ENCODE data around the gene RTL10.

Gene RTL10

DNA sequence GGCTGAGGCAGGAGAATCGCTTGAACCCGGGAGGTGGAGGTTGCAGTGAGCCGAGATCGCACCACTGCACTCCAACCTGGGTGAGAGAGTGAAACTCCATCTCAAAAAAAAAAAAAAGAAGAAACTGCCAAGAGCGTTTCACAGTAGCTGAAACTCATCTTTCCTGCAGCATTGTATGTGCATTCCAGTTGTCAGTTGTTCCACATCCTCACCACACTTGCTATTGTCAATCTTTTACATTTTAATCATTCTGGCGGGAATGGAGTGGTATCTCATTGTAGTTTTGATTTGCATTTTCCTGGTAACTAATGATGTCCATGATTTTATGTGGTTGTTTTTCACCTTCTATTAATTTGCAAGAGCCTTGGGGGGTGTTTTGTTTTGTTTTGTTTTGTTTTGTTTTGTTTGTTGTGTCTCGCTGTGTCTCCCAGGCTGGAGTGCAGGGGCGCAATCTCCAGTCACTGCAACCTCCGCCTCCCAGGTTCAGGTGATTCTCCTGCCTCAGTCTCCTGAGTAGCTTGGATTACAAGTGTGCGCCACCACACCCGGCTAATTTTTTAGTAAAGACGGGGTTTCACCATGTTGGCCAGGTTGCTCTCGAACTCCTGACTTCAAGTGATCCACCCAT, 8.1 kb upstream of the RTL10 start:
- DNase-seq (ENCODE audit: low spot score): no peak

DNA sequence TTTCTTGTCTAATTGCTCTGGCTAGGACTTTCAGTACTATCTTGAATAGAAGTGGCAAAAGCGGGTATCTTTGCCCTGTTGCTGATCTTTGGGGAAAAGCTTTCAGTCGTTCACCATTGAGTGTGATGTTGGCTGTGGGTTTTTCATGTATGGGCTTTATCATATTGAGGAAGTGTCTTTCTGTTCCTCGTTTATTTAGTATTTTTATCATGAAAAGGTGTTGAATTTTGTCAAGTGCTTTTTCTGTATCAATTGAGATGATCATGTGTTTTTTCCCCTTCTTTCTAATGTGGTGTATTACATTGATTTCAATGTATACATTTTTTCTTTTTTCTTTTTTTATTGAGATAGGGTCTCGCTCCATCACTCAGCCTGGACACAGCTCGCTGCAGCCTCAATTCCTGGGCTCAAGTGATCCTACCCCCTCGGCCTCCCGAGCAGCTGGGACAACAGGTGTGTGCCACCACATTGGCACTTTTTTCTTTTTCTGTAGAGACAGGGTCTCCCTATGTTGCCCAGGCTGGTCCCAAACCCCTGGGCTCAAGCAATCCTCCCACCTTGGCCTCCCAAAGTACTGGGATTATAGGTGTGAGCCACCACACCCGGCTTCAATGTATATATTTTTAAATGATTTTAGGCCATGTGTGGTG, 5.3 kb upstream of the RTL10 start:
- no peak for DNase-seq (ENCODE audit: low spot score)

DNA sequence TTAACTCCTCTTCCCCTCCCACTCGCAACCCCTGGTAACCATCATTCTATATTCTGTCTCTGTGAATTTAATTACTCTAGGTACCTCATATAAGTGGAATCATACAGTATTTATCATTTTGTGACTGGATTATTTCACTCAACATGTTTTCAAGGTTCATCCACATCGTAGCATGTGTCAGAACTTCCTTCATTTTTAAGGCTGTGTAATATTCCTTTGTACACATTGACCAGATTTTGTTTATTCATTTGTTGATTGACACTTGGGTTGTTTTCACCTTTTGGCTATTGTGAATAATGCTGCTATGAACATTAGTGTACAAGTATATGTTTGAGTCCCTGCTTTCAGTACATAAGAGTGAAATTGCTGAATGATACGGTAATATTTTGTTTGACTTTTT, 2.7 kb upstream of the RTL10 start:
- DNase-seq (ENCODE audit: low spot score): no peak

DNA sequence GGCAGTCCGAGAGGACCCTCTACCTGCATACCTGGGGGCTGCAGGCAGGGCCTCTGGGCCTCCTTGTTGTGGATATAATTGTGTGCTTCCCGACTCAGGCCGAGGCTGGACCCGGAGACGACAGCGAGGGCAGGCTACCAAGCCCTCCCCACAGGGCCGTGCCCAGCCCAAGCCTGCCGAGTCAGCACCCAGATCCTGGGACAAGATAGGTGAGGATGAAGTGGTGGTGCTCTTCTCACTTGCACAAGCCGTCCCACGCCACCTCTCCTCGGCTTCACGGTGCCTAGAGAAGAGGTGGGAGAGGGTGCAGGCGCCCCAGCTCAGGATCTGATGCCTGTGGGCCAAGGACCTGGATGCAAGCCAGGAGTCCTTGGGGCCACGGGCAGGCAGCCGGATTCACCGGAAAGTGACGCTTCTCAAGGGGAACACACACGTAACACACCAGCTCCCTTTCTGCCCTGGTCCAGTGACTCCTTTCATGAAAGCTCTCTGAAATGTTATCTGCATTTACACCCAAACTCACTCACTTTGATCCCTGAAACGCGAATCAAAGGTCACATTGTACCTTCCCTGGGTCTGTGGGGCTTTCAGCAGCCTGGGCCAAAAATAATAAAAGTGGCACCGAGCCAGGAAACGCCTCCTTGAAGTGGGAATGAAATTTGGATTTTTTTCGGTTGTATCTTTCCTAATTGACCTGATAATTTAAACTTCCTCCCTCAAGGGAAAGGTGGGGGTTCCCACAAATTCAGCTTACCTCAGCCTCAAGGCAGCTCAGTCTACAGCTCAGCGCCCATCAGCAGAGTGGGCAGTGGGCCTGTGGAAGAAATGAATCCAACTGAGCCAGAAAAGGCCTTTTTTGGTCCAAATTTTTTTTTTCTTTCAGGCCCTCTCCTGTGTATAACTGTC, 1.1 kb upstream of the RTL10 start:
- peak; percentile 69 for DNase-seq (ENCODE audit: low spot score)

DNA sequence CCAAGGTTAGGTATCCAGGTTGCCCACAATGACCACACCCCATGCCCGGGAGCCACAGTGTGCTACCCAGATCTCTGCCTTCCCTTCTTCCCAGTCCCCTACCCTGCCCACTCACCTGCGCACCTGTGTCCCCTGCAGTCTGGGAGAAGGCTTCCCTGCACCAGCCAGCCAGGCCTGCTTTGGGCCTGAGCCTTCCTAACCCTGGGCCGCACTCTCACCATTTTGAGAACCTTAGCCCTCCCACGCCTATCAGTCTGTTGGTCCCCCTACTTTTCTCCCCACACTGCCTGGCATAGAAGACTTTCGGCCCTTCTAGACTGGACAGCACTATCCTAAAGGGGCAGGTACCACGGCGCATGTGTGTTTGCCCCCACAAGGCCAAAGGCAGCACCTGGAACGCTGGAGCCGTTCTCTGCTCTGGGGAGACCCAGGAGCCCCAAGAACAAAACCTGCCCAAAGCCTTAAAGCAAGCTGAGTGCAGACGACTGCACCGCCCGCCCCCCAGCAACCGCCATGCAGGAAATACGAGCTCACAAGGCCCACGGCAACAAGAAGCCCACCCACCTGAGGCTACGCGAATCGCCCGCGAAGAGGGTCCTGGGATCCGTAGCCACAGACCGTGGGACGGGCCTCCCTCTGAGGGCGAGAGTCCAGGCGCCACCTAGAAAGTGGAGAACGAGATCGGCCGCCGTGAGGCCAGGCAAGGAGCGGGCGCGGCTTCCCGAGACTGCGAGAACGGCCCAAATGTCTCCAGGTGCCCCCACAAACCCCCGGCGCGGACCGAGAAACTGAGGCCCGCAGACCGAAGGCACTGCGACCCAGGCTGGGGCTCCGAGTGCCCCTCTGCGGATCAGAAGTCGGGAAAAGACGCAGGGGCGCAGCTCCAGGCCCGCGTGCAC, 546 bp downstream of the RTL10 start:
- no peak for DNase-seq (ENCODE audit: low spot score)

DNA sequence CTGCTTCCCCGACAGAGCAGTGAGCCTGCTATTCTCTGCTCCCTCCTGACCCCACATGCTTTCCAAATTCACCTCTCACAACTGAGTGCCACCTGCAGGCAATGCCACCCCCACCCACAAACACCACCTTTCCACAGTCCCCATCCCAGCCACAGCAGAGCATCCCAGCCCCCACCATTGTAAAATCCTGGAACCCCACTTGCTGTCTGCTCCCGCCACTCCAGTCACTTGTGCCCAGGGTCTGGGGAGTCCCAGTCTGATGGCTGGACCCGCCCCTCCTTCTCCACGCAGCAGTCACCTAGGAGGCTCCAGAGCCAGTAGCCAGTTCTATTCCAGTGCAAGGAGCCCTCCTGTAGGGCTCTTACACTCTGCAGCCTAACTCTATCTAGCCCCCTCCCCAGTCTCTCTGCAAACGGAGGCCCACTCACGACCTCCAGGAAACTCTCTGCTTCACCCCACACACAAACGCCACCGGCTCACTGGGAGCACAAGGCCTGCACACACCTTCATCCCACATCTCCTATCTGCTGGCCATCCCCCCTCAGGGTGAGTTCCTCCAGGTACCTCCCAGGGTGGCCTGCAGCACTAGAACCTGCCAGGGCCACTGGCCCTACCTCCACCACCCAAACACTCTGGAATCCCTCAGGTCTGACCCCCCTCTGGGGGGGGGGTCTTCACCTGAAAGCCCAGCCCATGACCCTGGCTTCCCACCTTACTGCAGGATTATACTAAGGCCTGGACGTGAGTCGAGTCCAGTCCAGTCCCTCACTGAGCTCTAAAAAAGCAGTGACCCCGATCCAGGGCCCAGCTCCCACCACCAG, 1.4 kb downstream of the RTL10 start:
- no peak for DNase-seq (ENCODE audit: low spot score)

DNA sequence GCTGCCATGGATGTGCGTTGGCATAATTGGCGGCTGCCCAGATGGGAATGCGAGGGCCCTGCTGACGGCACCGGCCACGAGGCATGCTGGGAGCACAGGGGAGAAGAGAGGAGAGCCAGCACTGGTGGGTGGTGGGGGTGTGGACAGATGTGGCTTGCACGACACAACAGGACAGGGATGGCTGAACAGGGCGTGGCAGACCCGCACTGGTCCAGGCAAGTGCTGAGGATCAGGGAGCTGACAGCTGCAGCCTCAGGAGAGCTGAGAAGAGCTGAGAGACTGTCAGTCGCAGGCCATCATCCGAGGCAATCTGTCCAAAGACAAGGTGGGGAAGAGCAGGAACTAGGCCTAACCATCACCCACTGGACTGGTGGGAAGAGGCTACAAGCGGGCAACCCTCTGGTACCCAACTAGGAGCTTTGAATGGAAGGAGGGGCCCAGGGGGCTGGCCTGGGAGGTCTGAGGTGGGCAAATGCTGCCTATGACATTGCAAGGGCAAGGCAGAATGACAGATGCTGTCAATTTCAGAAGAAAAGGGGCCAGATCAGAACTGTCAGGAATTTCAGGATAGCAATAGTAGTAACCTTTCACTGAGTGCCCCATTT, 2.4 kb downstream of the RTL10 start:
- no peak for DNase-seq (ENCODE audit: low spot score)

DNA sequence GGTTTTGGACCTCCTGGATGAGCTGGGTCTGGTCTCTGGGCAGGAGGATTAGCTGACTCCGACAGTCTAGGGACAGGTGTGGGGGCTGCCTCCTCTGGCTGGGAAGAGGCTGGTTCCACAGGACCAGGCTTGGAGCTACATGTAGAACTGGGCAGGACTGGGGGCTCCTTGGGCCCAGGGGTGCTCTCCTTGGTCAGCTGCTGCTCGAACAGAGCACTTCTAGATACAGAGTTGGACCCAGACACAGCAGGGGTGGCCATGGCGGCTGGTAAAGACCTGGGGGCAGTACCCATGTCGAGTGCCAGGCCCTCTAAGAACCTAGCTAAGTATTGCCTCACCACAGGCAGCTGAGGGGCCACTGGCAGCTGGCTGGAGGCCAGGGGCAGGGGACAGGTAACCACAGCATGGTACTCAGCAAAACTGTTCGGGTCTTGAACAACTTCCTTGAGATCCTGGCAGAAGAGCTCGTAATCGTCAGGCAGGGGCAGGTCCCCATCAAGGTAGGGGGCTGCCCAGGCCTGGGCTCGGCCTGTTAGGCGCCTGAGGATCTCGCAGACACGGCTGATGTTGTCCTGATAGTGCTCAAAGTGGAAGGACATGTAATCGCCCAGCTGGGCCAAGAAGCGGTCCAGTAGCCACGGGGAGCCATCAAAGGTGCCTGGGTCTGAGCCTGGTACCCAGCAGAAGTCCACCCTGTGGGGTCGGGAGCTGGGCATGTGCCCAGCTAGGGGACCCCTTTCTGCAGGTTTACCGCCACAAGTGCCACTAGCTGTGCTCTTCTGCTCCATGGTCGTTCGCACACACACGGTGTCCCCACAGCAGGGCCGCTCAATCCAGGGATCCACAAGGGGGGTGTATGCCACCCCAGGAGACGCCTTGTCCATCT, 3.1 kb downstream of the RTL10 start:
- no peak for DNase-seq (ENCODE audit: low spot score)

DNA sequence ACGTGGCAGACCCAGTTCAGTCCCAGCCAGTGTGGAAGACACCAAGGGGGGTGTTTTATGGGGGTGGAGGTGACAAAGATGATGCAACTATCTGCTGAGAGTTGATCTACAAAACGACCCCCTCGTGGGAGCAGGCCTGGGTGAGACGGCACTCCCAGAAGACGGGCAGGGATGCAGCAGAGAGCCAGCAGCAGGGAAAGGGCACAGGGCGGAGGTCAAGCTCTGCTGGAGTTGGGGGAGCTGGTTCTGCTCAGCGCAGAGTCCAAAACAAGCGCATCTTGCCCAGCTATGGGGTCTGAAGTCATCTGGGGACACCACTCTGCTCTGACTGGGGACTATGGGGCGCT, 3.9 kb downstream of the RTL10 start:
- no peak for DNase-seq (ENCODE audit: low spot score)

DNA sequence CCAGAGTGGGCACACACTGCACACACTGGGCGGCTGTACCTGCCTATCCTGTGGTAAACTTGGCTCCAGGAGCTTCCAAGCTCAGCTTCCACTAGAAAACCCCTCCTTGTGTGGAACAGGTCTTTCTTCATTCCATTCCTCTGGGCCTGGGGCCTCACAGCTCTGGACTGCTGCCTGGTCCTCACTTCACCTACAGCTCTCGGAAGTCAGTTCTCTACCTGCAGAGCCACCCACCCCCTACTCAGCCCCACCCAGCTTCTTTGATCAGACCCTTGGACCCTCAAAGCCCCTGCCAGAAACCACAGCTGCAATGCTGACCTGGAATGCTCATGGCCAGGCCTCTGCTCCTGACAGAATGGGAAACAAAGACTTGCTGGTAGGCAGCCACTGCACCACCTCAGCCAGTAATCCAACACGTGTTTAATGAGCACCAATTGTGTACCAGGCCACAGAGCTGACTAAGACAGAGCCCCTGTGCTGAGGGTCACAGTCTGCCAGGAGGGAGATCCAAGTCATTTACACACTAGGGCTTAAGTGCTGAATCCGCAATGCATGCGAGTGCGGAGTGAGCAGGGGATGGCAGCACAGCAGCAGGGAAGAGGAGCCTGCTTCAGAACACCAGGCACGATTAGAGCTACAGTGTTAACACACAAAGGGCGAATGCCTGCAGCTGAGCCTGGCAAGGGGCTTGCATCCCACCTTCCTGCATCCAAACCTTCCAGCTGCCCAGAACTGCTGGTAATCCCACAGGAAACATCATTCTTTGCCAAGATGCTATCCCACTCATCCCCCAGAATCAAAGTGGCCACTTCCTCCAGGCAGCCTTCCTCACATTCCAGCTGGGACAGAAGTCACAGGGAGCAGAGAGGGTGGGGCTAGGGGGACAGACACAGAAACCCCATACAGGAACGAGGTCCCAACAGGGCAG, 4.6 kb downstream of the RTL10 start:
- DNase-seq (ENCODE audit: low spot score): no peak

DNA sequence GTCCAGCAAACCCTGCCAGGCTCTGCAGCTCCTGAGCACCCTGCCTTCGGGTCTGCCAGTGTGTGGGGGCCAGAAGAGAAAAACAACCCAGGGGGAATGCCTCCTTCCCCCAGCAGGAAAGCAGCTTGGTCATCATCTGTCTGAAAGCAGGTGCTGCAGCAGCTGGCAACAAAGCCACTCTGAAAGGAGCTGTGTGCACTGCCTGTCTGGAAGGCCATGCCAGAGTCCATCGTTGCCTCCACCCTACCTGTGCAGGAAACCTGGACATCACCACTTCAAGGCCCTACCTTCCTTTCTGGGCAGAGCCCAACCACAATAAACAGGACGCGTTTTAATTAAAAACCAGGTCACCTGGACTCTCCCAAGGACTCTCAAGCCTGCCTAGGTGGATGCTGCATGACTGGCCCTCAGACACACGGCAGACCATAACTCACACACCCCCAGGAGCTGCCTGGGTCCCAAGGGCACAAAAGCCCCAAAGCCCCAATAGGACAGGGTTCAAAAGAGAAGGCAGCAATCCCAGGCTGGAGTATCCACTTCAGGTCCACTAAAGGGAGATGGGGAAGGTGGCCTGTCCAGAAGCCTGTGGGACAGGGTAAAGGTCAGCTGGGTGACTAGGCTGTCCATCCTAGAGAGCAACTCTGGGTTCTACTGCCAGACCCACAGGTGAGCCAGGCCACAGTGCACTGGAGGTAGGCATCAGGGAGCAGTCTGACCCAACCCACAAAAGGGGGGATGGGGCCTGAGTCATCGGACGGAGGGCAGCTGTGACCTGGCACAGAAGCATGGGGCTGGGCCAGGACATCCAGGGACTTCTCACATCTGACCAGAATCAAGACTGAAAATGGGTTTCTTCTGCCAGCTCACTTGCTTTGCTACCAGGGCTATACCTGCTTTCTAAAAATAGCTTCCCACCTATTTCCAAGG, 6.1 kb downstream of the RTL10 start:
- no peak for DNase-seq (ENCODE audit: low spot score)

DNA sequence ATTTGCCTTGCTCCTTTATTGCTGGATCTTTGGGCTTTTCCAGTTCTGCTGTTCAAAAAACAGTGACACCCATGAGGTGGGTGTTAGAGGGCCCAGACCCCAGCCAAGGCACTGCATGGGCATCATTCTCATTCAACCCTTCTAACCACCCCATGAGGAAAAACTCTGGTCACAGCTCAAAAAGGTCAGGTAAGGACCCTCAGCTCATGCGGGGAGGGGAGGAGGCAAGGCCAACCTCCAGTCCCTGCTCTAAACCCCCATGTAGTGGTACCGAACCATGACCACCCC, 7.4 kb downstream of the RTL10 start:
- no peak for DNase-seq (ENCODE audit: low spot score)

DNA sequence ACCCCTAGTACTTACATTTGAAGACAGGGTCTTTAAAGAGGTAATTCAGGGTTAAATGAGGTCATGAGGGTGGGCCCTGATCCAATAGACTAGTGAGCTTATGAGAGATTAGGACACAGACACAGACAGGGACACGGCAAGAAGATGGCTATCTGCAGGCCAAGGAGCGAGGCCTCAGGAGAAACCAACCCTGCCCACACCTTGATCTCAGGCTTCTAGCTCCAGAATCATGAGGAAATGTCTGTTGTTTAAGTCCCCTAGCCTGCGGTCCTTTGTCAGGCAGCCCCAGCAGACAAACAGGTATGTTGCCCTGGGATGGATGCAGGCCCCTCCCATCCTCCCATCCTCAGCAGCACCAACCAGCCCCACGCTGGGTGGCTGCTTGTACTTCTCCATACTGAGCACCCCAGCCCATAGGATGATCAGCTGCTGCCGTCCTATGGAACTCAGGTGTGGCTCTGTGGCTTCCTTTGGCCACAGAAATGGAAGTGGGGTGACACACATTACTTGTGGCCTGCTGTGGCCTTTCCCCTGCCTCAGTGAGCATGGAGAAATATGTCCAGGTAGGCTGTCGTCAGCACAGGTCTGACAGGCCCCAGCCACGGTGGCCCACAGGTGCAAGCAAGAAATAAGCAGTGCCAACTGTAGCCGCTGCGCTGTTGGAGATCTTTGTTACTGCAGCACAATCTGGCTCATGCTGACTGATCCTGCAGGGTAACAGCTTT, 7.9 kb downstream of the RTL10 start:
- DNase-seq (ENCODE audit: low spot score): no peak

DNA sequence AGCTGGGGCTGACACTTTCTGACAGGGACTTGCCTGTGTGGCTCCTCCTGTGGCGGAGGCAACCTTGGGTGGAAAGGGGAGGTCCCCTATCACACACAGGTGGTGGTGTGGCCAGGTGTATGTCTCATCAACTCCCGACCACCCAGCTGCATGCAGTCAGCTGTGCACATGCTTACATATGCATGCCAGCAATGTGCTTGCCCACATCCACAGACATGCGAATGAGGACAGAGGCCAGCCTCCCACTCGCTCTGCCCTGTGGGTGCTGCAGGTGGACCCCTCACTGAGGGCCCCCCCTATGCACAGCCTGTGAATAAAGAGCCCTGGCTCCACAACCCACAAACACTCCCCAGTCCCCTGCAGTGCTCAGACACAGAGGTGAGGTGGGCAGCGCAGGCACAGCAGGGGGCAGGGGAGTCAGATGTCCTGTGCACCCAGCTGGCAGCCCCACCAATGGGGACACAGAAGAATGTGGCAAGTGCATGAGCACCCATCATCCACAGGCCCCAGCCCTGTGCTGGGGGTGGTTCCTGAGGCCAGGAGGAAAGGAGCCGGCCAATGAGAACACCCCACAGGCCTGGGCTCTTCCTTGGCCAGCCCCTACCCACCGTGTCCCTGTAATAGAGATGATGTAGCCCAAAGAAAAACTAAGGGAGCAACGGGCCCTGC, 9.5 kb downstream of the RTL10 start:
- DNase-seq (ENCODE audit: low spot score): no peak

DNA sequence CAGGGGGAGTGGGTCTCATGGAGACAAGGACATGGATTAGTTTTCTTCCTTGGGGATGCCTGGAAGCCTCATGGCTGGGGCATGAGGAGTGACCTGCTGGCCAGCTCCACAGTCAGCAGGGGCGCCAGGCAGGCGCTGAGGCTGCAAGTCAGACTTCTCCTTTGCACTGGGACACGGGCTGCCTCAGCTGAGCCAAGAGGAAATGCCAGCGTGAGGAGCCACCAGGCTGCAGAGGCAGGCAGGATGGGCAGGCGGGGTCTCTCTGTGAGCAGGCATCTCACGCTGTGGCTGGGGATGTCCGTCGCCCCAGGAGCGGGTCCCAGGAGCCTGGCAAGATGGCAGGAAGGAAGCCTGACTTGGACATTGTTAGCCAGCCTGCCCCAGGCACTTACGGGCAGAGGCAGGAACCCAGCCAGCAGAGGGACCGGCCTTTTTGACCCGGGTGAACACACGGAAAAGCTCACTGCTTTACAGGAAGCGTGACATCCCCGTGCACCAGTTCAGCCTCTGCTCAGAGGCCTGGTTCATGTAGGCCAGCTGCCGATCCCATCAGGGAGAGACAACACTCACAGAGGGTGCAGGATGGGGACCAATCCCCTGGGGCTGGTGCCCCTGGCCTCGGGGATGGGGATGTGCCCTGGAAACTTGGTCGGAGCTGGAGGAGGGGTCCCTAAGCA, 10.2 kb downstream of the RTL10 start:
- no peak for DNase-seq (ENCODE audit: low spot score)

DNA sequence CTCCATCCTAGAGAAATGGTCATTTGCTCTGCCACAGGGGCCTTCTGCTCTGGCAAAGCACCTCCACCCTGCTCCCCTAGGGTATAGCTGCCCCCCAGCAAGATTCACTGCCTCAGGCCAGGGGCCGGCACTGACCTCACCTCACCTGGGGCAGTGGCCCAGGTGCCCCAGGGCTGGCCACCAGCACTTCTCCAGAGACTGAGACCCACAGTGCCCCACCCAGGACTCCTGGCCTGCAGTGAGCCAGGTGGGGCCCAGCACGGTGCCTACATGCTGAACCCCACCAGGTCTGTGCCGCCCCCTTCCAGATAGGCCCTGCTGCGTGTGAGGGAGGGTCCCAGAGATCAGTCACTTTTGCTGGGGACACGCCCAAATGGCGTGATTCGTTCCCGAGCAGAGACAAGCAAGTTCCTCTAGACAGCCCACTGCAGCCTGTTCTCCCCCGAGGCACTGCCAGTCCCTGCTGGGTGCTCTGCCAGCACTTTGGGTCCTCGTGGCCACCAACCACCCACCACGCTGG, 10.8 kb downstream of the RTL10 start:
- no peak for DNase-seq (ENCODE audit: low spot score)

Data from activated CD4-positive, alpha-beta T cell treated with anti-CD3 and anti-CD28 coated beads, Interleukin-2, Interleukin-4, amounts not matched to agents 100 ng/mL and 50 ng/mL, durations not matched to agents 16 hours and 8 hours (primary cell).